SIG-M5 treated with dmso at 0.1 percent for 504 hours (cell line): Measurements from ENCODE around the gene ANKRD34A.

Experiments
- DNase-seq: peaks from one replicate; lab custom pipeline; 2025; ENCODE audit not compliant: unreplicated experiment; lab: John Stamatoyannopoulos, UW

The ANKRD34A gene

DNA sequence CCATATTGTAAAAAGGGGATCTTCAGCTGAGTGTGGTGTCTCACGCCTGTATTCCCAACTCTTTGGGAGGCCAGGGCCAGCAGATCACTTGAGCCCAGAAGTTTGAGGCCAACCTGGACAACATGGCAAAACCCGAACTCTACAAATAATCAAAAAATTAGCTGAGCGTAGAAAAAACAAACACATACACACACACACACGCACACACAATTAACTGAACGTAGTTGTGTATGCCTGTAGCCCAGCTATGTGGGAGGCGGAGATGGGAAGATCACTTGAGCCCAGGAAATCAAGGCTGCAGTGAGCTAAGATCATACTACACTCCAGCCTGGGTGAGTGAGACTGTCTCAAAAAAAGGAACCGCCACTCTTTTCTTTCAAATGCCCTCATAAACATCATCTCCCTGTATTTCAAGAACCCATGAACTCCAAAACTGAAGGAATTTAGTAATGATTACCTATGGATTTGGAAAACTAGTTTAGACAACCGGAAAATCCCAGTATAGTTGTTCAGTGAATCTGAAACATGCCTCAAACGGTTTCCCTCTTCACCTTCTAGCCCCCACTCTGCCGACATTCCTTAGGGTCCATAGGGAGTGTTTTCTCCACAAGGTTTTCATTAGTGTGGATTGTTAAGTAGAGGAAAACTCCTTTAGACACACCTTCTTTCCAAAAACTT is 27.5 kb upstream of the ANKRD34A start:
- no peak for DNase-seq

DNA sequence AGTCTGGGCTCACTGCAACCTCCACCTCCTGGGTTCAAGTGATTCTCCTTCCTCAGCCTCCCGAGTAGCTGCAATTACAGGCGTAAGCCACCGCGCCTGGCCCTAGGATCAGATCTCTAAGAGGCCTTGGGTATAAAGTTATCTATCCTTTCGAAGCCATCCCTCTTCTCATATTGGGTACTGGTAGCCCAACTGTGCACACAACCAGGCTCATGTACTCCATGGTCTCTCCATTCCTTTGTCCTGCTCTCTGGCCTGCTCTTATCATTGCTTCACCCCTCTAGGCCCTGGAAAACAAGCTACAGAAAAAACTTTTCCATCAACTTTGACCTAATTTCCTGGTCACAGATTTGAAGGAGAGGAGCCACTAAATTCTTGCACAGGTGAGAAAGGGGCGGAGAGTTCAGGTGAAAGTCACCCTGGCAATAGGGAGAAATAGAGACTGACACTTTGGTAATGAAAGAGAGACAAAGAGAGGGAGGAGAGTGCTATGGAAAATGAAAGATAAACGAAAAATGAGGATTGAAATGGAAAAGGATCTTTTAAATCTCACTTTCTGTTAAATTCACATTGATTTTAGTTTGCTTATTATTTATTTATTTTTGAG is 26.0 kb upstream of the ANKRD34A start:
- no peak for DNase-seq

DNA sequence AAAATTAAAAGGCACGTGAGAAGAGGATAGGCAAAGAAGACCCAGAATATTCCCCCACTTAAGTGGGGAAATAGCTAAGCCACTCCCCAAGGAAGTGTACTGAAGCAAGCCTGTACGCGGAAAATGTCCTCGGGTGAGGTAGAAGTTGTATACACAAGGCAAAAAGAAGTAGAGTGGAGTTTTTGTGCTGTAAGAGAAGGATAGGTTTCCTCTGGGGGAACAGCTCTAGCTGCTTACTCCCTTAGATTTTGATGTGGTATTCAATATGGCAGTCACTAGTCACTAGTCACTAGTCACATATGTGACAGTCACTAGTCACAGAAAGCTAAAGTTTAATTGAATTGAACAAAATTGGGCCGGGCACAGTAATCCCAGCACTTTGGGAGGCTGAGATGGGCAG is 24.4 kb upstream of the ANKRD34A start:
- no peak for DNase-seq

DNA sequence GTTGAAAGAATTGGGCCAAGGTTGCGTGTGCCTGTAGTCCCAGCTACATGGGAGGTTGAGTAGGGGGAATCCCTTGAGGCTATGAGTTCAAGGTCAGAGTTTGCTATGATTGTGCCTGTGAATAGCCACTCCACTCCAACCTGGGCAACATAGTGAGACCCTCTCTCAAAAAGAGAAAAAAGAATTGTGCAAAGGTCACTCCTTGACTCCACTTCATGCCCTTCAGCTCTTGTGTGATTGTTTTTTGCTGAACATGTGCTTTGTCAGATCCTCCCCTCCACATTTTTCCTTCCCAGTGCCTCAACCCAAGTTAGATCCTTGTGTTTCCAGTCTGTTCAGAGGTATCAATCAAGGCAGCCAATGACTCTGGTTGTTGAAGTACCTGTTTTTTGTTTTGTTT is 23.6 kb upstream of the ANKRD34A start:
- DNase-seq, result no peak

GRCh38 chr1:145986551-145986950 is 22.2 kb upstream of the ANKRD34A start:
- no peak for DNase-seq

DNA sequence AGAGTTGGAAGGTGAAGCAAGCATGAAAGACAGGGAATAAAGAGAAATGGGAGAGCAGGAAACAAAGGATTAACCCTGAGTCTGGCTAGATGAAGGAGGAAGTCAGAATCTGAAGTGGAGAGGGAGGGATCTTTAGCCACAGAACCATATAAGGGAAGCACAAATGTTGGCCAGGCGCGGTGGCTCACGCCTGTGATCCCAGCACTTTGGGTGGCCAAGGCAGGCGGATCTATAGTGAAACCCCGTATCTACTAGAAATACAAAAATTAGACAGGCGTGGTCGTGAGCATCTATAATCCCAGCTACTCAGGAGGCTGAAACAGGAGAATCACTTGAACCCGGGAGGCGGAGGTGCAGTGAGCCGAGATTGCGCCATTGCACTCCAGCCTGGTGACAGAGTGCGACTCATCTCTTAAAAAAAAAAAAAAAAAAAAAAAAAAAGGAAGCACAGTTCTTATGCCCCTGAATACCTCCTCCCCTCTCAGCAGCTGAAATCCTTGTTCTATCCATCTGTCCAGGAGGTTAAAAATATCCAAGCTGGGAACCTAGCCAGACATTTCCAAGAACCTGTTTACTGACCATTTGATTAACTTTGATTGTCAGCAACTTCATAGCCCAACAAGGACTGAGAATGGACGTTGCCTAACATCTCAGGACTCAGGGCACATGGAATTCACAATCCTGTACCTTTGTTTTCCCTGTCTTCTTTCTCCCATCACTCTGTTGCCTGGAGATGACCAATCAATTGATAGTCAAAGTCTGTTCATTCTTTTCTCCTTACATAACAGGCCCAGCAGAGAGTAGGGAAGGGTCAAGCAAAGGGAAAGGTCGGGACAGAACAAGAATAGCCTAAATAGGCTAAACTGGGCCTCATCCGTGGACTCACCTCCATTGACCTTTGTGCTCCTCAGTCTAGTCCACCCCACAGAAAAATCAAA is 21.4 kb upstream of the ANKRD34A start:
- DNase-seq, result peak; percentile 93

DNA sequence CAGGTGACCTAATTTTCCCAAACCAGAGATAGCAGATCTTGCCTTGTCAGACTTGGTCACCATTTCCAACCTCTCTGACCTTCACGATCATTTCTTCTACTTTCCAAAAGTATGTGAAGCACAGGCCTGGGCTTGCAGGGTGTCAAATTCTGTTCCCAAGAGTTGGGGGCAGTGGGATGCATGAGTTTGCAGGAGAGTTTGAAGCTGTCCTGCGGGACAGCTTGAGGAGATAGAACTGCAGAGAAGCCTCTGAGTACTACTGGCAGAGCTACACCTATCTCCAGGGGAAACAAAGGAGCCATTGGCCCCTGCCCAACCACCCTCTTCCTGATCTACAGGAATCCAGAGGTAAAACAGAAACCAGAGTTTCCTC is 20.7 kb upstream of the ANKRD34A start:
- DNase-seq, result no peak

DNA sequence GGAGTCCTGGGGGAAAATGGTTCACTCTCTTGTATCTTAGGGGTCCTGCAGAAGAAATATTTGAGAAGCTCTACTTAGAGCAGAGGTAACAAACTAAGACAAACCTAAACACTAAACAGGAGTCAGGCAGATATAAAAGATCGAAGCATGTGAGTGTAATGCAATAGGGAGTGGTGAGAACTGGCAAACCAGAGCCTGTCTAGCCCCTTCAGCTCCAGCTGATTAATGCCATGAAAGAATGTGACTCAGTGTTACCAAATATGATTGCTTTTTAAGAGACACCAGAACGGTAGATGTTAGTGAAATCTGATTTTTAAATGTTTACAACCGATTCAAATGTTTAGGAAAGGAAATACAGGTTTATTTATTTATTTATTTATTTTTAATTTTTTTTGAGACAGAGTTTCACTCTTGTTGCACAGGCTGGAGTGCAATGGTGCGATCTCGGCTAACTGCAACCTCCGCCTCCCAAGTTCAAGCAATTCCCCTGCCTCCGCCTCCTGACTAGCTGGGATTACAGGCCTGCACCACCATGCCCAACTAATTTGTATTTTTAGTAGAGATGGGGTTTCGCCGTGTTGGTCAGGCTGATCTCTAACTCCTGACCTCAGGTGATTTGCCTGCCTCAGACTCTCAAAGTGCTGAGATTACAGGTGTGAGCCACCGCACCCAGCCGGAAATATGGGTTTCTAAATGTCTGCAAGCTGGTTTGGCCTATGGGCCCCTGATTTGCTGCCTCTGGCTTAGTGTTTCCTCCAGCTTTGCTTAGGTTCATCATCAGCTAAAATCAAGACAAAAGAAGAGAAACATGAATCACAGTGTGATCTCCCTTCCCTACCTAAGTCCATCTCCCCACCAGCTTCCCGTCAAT is 19.8 kb upstream of the ANKRD34A start:
- no peak for DNase-seq

DNA sequence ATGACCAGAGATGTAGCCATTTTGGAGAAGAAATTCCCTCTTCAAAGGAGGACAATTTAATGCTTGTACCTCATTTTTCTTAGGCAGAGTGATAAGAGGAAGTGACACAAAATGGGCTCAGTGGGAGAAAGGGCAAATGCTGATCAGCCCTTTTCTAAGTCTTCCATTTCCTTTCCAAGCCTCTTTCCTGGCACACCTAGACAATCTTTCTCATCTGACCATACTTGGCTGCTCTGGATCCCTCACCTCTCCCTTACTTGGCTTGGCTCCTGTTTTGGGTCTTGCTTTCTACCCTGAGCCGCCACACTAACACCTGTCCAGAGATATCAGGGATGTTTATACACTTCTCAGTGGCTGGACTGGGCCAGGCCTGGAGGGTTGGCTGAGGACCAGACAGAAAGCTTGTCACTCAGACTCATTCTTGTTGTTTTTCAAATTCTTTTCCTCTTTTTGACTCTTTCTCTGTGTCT is 18.9 kb upstream of the ANKRD34A start:
- DNase-seq, result no peak

DNA sequence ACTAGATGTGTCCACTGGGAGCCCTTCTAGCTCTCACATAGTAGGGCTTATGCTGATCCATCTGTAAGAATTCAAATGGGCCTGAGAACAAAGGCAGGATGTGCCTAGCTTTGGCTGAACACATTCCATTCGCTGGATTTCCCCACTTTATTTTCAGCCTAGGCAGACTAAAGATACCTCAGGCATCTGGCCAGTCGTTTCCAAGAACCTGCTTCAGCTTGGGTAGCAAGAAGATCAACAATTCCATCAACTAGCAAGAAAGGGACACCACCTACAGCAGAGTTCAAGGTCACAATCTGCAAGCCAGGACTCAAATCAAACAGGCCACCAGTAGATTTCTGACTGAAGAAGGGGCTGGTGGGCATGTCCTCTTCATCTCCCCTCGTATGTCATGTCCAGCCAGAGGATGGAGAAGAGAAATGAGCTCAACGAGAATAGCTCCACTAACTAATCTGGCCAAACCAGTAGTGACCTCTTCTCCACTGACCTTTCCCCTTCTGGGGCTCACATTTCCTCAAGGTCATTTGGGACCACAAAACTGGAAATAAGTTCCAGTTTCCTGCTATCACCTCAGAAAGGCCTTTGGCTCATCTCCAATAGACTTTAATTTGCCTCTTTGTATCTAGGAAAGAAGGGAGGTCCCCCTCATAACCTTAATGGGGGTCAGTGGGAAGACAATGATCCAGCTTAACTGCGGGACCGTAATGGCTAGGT is 17.8 kb upstream of the ANKRD34A start:
- DNase-seq, result no peak

- DNase-seq, result no peak
These were observed 16.2 kb upstream of the ANKRD34A start for GRCh38 chr1:145980457-145980994.

DNA sequence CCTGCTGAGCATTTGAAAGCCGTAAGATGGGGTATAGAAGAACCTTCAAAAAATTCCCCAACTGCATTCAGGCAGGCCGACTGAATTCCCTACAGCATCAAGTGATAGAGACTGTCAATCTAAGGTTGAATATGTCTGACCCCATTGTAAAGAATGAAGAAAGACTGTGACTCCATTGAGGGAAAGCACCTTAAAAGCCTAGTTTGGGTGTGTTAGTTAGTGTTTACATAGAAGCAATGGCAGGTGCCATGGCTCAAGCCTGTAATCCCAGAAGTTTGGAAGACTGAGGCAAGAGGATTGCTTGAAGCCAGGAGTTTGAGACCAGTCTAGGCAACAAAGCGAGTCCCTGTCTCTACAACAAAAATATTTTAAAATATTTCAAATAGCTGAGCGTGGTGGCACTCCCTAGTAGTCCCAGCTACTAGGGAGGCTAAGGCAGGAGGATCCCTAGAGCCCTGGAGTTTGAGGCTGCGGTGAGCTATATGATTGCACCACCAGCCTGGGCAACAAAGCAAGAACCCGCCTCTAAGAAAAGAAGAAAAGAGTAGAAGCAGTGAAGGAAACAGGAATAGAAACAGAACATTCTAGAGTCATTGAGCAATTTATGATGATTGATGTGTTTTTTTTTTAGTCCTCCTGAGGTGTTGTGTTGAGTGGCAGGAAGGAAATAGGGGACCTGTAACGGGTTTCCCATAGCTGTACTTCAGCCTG is 15.5 kb upstream of the ANKRD34A start:
- peak; percentile 92 for DNase-seq

DNA sequence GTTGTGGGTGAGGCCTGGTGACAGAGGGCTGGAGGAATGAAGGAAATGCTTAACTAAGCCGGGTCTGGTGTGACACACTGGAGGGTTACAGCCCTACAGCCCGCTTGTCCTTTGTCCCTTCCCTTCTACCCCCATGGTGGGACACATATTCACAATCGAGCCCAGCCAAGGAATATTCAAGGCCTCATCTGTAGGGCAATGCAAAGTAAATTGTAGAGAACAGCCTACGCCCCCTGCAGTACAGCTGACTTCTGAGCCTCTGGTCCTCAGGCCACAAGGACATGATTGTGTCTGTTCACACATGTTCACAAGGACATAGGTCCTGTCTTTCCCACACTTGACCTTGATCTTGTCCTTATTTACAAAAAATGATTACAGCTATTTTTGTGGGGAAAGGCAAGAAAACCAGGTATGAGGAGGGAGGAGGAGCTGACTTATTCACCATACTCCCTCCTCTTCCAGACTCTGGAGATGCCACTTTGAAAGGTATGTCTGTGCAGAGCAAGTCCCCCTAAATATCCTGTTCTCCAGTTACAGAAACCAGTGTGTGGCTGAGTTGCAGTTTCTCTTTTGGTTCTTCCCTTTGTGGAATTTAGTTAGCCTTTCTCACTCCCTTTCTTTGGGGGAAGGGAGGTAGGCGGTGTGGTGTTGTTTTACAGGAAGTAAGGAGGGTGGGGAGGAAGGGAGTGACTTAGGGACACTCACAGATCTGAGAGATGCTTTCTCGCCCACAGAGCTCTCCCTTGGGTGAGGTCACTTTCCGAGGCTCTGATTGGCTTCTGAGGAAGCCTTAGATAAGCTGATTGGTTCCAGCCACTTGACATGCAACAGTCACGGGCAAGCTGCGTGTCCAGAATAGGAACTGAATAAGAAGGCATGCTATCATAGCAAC is 14.7 kb upstream of the ANKRD34A start:
- peak; percentile 99 for DNase-seq

- no peak for DNase-seq
These were observed 14.1 kb upstream of the ANKRD34A start for GRCh38 chr1:145978471-145978853.

GRCh38 chr1:145977486-145978470 is 13.4 kb upstream of the ANKRD34A start:
- peak; percentile 91 for DNase-seq

DNA sequence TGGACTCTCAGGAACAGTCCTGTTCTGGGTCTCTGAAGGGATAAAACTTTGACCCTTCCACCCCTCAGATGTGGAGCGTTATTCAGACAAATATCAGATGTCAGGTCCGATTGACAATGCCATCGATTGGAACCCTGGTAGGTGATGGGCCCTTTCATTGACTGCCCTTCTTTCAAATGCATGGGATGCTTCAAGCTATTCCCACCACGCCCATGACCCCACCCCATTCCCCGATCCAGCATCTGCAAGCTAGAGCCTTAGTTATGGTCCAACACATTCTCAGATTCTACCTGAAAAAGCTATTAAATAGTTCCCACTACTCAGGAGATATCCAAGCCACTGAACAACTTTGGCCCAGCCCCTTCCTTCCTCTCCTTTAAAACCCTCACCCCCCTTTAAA is 12.6 kb upstream of the ANKRD34A start:
- DNase-seq, result no peak

DNA sequence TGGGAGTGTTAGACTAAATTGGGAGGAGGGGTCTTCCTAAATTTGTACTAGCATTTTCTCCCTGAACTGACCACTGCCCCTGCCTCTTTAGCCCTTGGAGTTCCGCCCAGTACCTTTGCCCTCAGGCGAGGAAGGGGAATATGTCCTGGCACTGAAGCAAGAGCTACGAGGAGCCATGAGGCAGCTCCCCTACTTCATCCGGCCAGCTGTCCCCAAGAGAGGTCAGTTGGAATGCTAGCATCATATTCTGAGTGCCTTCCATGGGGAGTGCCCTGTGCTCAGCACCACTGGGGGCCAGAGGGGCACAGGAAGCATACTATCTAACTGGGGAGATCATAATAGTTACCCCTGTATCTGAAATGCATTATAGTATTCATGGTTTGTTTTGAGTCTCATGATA is 10.8 kb upstream of the ANKRD34A start:
- no peak for DNase-seq
